HG02973 (cell line): Measurements from ENCODE around the gene MPO.
A peak's percentile ranks its signal among the peaks of the same experiment; 100 is the strongest.

Experiments used
- ATAC-seq: cut with Tn5 transposase; IDR thresholded peaks from one replicate; pipeline ENCODE4 v1.9.1; 2021; ENCODE audit warnings: moderate library complexity; ENCODE audit not compliant: unreplicated experiment

MPO gene

GRCh38 chr17:58238147-58238634 lies 42.5 kb downstream of the MPO start, which contains the start of gene LPO:
Gene LPO, plus strand, starts transcription at chr17:58238584. Its CDS starts 4,396 bp downstream, at chr17:58242980.
- ATAC-seq, result no peak

GRCh38 chr17:58236394-58236793 lies 44.3 kb downstream of the MPO start:
- ATAC-seq, result no peak

GRCh38 chr17:58235821-58236220 lies 44.9 kb downstream of the MPO start:
- no peak for ATAC-seq

GRCh38 chr17:58234512-58234911 lies 46.2 kb downstream of the MPO start:
- ATAC-seq, result no peak

GRCh38 chr17:58233543-58233942 lies 47.2 kb downstream of the MPO start:
- no peak for ATAC-seq

GRCh38 chr17:58232707-58233156 lies 48.0 kb downstream of the MPO start:
- peak; percentile 77 for ATAC-seq

GRCh38 chr17:58231641-58232040 lies 49.1 kb downstream of the MPO start:
- no peak for ATAC-seq

GRCh38 chr17:58229881-58230280 lies 50.9 kb downstream of the MPO start:
- ATAC-seq, result no peak

GRCh38 chr17:58229384-58229783 lies 51.4 kb downstream of the MPO start:
- ATAC-seq, result no peak

GRCh38 chr17:58228679-58229078 lies 52.1 kb downstream of the MPO start:
- ATAC-seq, result no peak

- ATAC-seq, result no peak
These were observed 53.0 kb downstream of the MPO start for GRCh38 chr17:58227733-58228132.

GRCh38 chr17:58224315-58224714 lies 56.4 kb downstream of the MPO start:
- no peak for ATAC-seq
